Activated naive CD8-positive, alpha-beta T cell treated with anti-CD3 and anti-CD28 coated beads for 36 hours (primary cell): Measurements from ENCODE around the gene RPL28. TPM values are rescaled to one million over a fixed set of nuclear protein-coding genes. Genes with fewer than 3 reads are reported as not detected.

Experiments
- DNase-seq: peaks from one replicate; pipeline ENCODE4 v3.0.0; 2021
- H3K27ac Mint-ChIP-seq: one replicate; pipeline ENCODE4 v1.8.0; 2022; ENCODE audit warnings: mild to moderate bottlenecking, moderate library complexity, mixed read lengths
- H3K27me3 Mint-ChIP-seq: one replicate; pipeline ENCODE4 v1.8.0; 2022; ENCODE audit warnings: mild to moderate bottlenecking, mixed read lengths
- H3K36me3 Mint-ChIP-seq: one replicate; pipeline ENCODE4 v1.8.0; 2021; ENCODE audit warnings: mild to moderate bottlenecking, mixed read lengths
- H3K4me1 Mint-ChIP-seq: one replicate; pipeline ENCODE4 v1.8.0; 2021; ENCODE audit warnings: mixed read lengths
- H3K4me3 Mint-ChIP-seq: one replicate; pipeline ENCODE4 v1.8.0; 2022; ENCODE audit warnings: mild to moderate bottlenecking, moderate library complexity, mixed read lengths
- H3K9me3 Mint-ChIP-seq: one replicate; pipeline ENCODE4 v1.8.0; 2022; ENCODE audit warnings: mixed read lengths
- total RNA-seq, 2 experiments: library from RNA; stranded (reverse); gene quantifications; one replicate each; pipeline ENCODE4 v1.2.3, GENCODE V29; 2021

RPL28 gene
- total RNA-seq, 2 experiments from 2014 or later, result 2,585 to 2,613 TPM

DNA sequence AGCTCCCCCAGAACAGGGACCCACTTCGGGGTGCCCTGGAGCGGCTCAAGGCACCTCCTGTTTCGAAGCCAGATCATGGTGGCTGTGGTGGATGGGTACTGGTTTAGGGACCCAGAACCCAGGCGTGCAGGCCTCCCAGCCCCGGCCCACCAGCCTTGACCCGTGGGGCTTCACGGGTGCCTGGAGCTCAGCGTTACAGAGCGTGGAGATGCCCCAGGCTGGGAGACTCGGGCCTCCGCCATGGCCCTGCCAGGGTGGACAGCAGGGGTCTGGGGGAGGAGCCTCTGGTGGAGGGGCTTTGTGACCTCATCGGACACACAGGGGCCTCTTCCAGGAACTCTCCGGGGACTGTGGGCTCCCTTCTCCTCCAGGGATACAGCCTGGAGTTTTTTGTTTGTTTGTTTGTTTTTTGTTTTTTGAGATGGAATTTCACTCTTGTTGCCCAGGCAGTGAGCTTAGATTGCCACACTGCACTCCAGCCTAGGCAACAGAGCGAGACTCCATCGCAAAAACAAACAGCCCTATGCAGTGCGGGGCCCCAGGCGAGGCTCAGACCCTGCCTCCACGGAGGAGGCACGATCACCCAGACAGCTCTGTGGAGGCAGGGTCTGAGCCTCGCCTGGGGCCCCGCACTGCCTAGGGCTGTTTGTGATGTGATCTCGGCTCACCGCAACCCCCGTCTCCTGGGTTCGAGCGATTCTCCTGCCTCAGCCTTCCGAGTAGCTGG lies 22.6 kb upstream of the RPL28 start, which contains the start of gene GARIN5B:
Gene GARIN5B, minus strand, starts transcription at position 271 of the 727 bp plus-strand sequence. Its CDS starts 194 bp downstream, at position 77.
- H3K27ac Mint-ChIP-seq, result no peak within 1 kb of the TSS
- H3K36me3 Mint-ChIP-seq, result no peaks in the 10 kb centered on the region
- H3K9me3 Mint-ChIP-seq, result no peaks in the 10 kb centered on the region

DNA sequence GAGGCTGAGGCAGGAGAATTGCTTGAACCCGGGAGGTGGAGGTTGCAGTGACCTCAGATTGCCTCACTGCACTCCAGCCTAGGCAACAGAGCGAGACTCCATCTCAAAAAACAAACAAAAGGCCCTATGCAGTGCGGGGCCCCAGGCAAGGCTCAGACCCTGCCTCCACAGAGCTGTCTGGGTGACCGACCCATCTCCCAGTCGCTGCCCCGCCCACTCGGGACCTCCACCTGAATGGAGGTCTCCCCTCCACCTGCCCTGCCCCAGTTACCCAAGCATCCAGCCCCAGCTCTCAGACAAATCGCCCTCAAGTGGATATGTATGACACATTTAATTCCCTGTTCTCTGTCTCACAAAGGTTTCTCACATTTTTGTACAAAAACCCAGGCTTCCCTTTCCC lies 20.5 kb upstream of the RPL28 start:
- no peaks in the 10 kb centered on the region for H3K36me3 Mint-ChIP-seq
- H3K9me3 Mint-ChIP-seq, result no peaks in the 10 kb centered on the region
- no peak for DNase-seq
- no peak overlapping the region for H3K27ac Mint-ChIP-seq
- peaks cover 3% of the 10 kb centered on the region for H3K4me1 Mint-ChIP-seq
- H3K4me3 Mint-ChIP-seq, result no peak overlapping the region
- peaks cover 27% of the 10 kb centered on the region for H3K27me3 Mint-ChIP-seq

More for the DNA sequence above, 22.6 kb upstream of the RPL28 start, which contains the start of gene GARIN5B:
- Mint-ChIP-seq H3K4me3 (no peak within 1 kb of the TSS), H3K27me3 (peaks cover 12% of the 10 kb centered on the region), H3K4me1 (no peaks in the 10 kb centered on the region)
- no peak for DNase-seq

- no peak overlapping the region for H3K27ac Mint-ChIP-seq
- no peak for DNase-seq
- H3K27me3 Mint-ChIP-seq, result peaks cover 34% of the 10 kb centered on the region
- no peak overlapping the region for H3K4me3 Mint-ChIP-seq
- H3K9me3 Mint-ChIP-seq, result no peaks in the 10 kb centered on the region
- peaks cover 3% of the 10 kb centered on the region for H3K4me1 Mint-ChIP-seq
- H3K36me3 Mint-ChIP-seq, result no peaks in the 10 kb centered on the region
Measured at GRCh38 chr19:55365964-55366363, 19.8 kb upstream of the RPL28 start.

DNA sequence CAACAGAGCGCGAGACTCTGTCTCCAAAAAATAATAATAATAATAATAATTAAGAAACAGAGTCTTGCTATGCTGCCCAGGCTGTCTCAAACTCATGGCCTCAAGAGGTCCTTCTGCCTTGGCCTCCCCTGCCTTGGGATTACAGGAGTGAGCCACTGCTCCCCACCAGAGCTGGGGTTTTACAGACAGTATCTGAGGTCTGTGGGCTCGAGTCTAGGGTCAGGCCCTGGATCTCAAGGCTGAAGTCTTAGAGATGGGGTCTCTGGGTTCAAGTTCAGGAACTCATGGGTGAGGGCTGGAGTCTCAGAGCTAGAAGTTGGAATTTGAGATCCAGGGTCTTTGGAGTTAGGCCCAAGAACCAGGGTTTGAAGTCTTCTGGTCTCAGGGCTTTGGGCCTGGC lies 18.9 kb upstream of the RPL28 start:
- Mint-ChIP-seq H3K27ac (no peak overlapping the region), H3K9me3 (no peaks in the 10 kb centered on the region), H3K36me3 (no peaks in the 10 kb centered on the region), H3K4me1 (peaks cover 3% of the 10 kb centered on the region), H3K27me3 (peaks cover 43% of the 10 kb centered on the region), H3K4me3 (no peak overlapping the region)
- no peak for DNase-seq

GRCh38 chr19:55368106-55368505 lies 17.6 kb upstream of the RPL28 start:
- DNase-seq, result no peak
- no peaks in the 10 kb centered on the region for H3K9me3 Mint-ChIP-seq
- H3K4me3 Mint-ChIP-seq, result no peak overlapping the region
- peaks cover 10% of the 10 kb centered on the region for H3K4me1 Mint-ChIP-seq
- no peak overlapping the region for H3K27ac Mint-ChIP-seq
- H3K27me3 Mint-ChIP-seq, result peaks cover 54% of the 10 kb centered on the region
- H3K36me3 Mint-ChIP-seq, result no peaks in the 10 kb centered on the region

DNA sequence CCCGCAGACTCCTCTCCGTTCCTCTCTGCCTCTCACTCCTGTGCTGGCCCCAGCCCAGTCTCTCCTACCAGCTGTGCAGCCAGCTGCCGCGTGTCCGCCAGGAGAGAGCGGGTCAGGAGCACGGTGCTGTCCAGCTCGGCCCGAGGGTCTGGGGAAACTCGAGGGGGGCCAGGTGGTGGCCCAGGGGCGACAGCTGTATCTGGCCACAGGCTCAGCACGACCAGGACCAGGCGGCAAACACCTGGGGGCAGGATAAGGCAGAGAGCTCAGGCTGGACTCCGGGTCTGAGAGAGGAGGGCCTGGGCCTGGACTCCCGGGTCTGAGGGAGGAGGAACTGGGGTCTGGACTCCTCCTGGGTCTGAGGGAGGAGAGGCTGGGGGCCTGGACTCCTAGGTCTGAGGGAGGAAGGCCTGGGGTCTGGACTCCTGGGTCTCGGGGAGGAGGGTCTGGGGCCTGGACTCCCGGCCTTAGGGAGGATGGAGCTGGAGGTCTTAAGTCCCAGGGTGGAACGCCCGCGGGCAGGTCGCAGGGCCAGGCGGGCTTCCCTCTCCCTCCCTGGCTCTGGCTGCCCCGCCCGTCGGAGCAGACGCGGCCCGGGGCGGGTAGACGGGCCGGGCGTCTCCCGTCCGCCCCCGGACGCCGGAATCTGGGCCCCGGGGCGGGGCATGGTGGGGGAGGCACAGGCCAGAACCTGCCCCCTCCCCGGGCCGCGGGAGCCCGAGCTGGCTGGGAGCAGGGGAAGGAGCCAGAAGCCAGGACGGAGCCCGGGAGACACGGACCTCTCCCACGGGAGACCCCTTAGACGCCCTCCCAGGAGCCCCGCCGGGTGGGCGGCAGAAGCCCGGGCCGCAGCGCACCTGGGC lies 16.8 kb upstream of the RPL28 start:
- H3K4me3 Mint-ChIP-seq, result no peak overlapping the region
- no peak overlapping the region for H3K27ac Mint-ChIP-seq
- H3K27me3 Mint-ChIP-seq, result peaks cover 61% of the 10 kb centered on the region
- no peaks in the 10 kb centered on the region for H3K36me3 Mint-ChIP-seq
- DNase-seq, result peak; percentile 41
- peaks cover 13% of the 10 kb centered on the region for H3K4me1 Mint-ChIP-seq
- H3K9me3 Mint-ChIP-seq, result no peaks in the 10 kb centered on the region

GRCh38 chr19:55369653-55370304 lies 16.0 kb upstream of the RPL28 start:
- no peaks in the 10 kb centered on the region for H3K36me3 Mint-ChIP-seq
- peak overlapping the region; percentile 75 for H3K4me3 Mint-ChIP-seq
- peaks cover 13% of the 10 kb centered on the region for H3K4me1 Mint-ChIP-seq
- H3K27me3 Mint-ChIP-seq, result peaks cover 65% of the 10 kb centered on the region
- H3K27ac Mint-ChIP-seq, result no peak overlapping the region
- no peaks in the 10 kb centered on the region for H3K9me3 Mint-ChIP-seq
- DNase-seq, result peak; percentile 51

DNA sequence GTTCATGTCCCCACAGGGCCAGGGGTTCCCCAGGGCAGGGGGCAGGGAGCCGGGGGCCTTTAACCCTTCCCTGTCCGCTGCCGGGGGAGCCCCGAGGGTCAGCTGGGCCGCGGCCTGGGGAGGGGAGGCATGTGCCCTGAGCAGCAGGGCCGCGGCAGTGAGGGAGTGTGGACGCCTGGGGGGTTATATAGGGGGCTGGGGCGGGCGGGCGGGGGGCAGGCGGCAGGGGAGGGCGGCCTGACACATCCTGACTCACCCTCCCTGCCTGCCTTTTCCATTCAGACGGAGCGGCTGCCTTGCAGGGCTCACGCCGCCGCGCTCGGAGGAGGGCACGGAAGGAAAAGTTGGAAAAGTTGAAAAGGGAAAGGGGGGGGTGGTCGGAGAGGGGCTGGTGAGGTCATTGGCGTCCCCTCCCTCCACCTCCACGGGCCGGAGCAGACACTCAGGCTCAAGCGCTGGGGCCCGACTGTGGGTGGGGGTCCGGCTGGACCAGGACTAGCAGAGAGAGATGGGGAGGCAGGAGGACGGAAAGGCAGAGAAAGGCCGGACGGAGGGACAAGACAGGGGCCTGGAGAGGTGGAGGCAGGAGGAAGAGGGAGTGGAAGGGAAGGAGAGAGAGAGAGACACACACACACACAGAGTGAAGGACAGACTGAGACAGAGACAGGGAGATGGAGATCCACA lies 15.3 kb upstream of the RPL28 start, which contains the start of gene IL11:
Gene IL11, minus strand, starts transcription at position 159 of the 684 bp plus-strand sequence. Its CDS starts 153 bp downstream, at position 6.
- no peaks in the 10 kb centered on the region for H3K9me3 Mint-ChIP-seq
- no peak within 1 kb of the TSS for H3K27ac Mint-ChIP-seq
- no peaks in the 10 kb centered on the region for H3K36me3 Mint-ChIP-seq
- H3K4me3 Mint-ChIP-seq, result peak within 1 kb of the TSS; percentile 75
- no peak for DNase-seq
- H3K4me1 Mint-ChIP-seq, result peaks cover 13% of the 10 kb centered on the region
- peaks cover 69% of the 10 kb centered on the region for H3K27me3 Mint-ChIP-seq

DNA sequence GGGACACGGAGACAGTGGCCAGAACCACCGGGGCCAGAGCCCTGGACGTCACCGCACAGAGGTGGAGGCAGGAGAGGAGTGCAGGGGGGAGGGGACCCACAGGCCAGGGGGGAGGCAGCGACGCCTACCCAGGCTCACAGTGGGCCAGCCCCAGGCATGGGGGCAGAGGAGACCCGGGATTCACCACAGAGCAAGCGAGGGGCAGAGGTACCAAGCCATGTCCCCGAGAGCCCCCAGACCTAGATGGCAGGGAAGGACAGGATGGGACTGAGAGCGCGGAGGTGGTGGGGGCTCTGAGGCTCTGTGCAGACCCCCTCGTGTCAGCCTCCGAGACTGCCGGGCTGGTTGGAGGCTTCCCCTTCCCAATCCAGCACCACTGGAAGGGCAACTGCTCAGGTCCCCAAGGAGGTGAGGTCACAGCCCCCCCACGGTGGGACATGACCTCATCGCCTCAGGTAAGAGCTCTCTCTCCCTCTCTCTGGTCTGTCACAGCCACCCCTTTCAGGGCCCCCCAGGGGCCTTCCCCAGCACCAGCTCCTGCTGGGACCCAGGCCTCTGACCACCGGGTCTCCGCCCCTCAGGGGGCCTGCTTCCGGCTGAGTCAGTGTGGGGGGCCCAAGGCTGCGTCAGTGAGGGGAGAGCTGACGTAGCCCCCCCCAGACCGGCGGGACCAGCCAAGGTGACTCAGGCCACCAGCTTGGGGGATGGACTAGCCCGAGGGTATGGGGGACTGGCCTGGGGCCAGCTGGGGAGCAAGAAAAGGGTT lies 13.2 kb upstream of the RPL28 start:
- H3K27me3 Mint-ChIP-seq, result peaks cover 76% of the 10 kb centered on the region
- H3K4me1 Mint-ChIP-seq, result peaks cover 13% of the 10 kb centered on the region
- no peaks in the 10 kb centered on the region for H3K36me3 Mint-ChIP-seq
- H3K4me3 Mint-ChIP-seq, result no peak overlapping the region
- no peaks in the 10 kb centered on the region for H3K9me3 Mint-ChIP-seq
- peak; percentile 66 for DNase-seq
- H3K27ac Mint-ChIP-seq, result no peak overlapping the region

DNA sequence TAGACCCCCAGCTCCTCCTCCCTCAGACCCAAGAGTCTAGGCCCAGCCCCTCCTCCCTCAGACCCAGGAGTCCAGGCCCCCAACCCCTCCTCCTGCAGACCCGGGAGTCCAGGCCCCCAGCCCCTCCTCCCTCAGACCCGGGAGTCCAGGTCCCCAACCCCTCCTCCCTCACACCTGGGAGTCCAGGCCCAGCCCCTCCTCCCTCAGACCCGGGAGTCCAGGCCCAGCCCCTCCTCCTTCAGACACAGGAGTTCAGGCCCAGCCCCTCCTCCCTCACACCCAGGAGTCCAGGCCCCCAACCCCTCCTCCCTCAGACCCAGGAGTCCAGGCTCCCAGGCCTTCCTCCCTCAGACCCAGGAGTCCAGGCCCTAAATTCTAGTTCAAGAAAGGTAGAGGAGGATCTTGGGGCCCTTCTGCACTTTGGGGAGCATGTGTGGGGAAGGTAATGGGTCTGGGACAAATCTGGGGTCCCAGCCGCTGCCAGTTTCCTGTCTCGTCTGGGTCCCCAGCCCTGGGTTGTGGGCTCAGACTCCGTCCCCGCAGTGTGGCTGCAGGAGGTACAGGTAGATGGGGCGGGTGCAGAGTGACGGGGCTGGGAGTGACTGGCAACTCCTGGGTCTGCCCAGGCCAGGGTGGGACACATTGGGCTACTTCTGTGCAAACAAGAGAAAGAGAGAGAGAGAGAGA lies 12.3 kb upstream of the RPL28 start:
- DNase-seq, result no peak
- no peak overlapping the region for H3K4me3 Mint-ChIP-seq
- no peaks in the 10 kb centered on the region for H3K9me3 Mint-ChIP-seq
- peaks cover 67% of the 10 kb centered on the region for H3K27me3 Mint-ChIP-seq
- no peak overlapping the region for H3K27ac Mint-ChIP-seq
- H3K4me1 Mint-ChIP-seq, result peaks cover 13% of the 10 kb centered on the region
- no peaks in the 10 kb centered on the region for H3K36me3 Mint-ChIP-seq

DNA sequence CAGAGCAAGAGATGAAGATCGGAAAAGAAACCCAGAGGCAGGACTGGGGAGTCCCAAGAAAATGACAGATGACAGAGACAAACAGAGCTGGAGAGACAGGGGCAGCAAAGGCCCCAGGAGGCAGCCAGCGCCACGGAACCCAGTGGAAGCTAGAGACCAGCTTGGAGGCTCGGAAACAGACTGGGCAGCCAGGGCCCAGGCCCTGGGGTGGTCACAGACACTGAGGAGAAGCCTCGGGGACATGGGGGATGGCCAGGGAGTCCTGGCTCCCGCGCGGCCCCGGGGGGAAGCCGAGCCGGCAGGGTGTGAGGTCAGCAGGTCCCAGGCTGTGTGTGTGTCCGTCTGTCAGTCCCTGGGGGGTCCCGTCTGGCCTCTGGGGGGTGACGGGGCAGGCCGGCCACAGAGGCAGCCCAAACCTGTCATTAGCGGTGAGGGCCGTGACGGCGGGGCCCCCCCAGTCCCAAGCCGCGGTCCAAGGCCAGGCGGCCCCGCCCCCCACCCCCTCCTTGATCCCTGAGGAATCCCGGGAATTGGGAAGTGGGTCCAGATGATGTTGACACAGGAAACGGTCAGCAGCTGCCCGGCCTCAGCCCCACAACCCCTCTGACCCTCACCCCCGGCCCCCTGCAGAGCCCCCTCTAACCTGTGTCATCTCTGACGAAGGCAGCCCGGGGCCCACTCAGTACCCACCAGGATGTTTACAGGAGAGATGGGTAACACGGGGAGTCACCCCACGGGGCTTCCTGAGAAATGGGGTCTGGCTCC lies 11.6 kb upstream of the RPL28 start:
- Mint-ChIP-seq H3K4me3 (no peak overlapping the region), H3K9me3 (no peaks in the 10 kb centered on the region), H3K27me3 (peaks cover 61% of the 10 kb centered on the region), H3K27ac (no peak overlapping the region), H3K36me3 (no peaks in the 10 kb centered on the region), H3K4me1 (peaks cover 13% of the 10 kb centered on the region)
- no peak for DNase-seq

DNA sequence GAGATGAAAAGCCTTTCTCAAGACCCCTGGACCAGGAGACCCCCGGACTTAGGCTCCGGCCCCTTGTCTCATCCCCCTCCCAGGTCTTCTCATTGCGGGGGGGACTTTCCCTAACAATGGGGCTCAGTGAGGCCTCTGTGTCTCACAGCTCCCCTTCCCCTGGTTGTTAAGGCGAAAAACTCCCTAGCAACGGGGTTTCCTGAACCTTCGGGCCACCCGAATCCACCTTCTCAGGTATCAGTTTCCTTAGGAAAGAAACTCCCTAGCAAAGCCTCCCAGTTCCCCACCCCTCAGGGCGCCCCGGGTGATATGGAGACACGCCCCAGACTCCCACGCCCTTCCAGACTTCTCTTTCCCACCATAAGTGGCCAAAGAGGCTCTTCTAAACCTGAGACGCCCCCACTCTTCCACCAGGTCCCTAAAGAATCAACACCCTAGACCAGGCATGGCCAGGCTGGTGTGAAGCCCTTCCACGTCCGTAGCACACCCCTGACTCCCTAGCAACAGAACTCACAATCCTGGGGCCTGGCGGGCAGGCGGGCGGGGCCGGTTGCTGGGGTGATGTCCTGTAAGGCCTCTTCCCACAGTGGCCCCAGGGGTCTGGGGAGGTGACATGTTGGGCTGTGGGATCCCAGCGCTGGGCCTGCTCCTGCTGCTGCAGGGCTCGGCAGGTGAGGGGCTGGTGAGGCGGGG lies 9.3 kb upstream of the RPL28 start, which contains the start of gene TMEM190:
Gene TMEM190, plus strand, starts transcription at position 586 of the 693 bp plus-strand sequence. Its CDS starts 28 bp downstream, at position 614.
- Mint-ChIP-seq H3K4me3 (no peak within 1 kb of the TSS), H3K36me3 (peaks cover 2% of the 10 kb centered on the region), H3K27ac (no peak within 1 kb of the TSS), H3K4me1 (peaks cover 10% of the 10 kb centered on the region), H3K9me3 (no peaks in the 10 kb centered on the region), H3K27me3 (peaks cover 44% of the 10 kb centered on the region)
- DNase-seq, result no peak
